SHP77 (cell line): ENCODE measurements around the gene NPHP3.
A peak's percentile ranks its signal among the peaks of the same experiment; 100 is the strongest.
"Not testable (repeated sequence)": the region's sequence is repeated elsewhere in the genome, so short reads cannot be mapped to it uniquely, and the experiment has no call there.

Experiments used
- DNase-seq, 2 experiments: peaks; one replicate each; lab custom pipeline; 2025; lab: John Stamatoyannopoulos, UW

Gene NPHP3

DNA sequence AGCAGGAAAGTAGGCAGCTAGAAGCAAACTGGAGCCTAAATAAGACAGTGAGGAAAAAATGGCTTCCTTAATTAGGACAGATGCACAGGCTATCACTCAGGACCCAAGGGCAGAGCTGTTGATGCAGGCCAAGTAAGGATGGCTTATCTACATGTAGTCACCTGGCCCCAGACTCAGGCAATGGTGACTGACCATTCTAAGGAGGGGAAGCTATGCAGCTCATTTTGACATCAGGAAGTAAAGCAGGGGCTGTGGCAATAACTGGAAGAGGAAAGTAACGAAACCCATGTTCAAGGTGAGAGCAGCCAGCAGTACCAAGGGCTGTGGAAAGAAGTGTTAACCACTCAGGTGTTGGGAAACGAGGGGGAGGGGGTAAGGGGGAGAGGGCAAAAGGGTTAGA lies 78.8 kb downstream of the NPHP3 start:
- DNase-seq: no peak

- no peak for DNase-seq
These were observed 79.7 kb downstream of the NPHP3 start for GRCh38 chr3:132642539-132642847.

DNA sequence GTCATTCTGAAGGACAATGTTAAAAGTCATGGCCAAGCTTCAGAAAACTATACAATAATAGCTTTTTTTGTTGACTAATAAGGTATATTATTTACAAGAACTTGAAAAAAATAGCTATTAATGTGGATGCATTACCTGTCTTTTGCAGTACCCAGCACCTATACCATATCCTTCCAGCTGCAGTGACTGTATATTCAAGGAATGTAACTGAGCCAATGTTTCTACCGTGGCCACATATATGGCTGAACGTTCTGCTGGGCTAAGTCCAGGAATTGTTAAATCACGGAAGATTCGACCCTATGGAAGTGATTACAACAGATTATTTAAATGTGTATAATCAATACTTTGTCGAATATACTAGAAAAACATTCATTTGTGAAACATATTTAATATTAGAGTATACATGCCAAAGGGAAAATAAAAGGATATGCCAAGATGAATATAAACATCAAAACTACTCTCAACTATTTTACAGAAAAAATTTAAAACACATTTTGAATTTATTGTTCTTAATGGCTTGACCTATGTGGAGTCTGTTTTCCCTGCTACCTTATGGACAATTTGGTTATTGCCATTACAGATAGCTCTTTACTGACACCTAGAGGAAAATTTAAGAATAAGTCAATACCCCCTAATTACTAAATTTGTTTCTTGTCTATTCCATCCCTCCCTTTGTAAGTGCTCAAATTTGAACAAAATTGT lies 80.2 kb downstream of the NPHP3 start:
- peak; percentile 15 to 30 for DNase-seq

DNA sequence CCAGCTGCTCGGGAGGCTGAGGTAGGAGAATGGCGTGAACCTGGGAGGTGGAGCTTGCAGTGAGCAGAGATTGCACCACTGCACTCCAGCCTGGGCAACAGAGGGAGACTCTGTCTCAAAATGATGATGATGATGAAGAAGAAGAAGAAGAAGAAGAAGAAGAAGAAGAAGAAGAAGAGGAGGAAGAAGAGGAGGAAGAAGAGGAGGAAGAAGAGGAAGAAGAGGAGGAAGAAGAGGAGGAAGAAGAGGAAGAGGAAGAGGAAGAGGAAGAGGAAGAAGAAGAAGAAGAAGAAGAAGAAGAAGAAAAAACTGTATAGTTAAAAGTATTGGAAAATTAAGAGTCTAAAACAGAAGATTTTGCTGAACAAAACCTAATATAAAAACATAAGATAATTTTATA lies 80.8 kb downstream of the NPHP3 start:
- DNase-seq: not testable (repeated sequence)

DNA sequence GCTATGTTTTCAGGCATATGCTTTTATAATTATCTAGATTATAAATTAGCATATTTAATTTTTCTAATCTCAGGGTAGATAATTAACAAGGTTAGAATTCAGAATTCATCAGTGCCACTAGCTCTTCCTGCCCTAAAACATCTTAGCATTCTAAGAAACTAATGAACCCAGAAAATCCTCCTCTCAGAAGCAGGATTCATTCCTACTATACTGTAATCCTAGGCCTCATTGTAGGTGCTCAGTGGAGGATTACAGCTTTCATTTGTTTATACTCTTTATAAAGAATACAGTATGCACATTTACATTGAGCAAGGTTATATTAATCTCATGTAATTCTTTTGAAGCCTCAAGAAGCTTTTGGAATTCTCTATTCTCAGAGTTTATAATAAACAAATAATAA lies 83.5 kb downstream of the NPHP3 start:
- DNase-seq: no peak

DNA sequence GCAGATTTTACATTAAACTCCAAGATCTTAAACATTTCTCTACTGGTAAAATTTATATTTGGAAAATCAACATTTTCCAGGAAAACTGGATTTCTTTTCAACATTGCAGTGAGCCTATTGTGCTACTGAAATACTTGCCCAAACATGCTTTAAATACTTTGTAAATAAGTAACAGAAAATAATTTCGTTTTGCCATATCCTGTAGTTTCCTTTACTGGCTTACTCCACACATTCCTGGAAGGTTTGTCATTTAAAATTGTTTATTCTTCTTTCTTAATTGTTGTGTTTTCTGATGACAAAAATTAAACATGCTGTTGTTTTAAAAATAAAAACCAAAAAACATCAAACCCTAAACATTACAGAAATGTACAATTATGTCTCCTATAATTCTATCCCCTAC lies 84.6 kb downstream of the NPHP3 start:
- DNase-seq: no peak

DNA sequence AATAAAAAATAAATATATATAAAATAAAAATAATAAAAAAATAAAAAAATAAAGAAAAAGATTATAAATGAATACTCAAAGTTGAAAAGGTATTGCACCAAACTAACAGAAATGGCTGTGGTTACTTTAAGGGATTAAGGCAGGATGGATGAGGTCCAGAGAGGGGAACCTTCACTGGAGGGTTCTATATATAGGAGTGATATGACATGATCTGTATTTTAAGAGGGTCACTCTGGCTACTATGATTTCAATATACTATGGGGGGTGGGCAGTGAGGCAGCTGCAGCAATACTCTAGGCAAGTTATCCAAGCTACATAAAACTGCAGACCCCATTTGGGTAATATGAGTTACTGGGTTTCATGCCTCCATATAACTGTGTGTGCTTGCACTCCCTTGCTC lies 87.2 kb downstream of the NPHP3 start:
- no peak for DNase-seq
